ENCODE data around the gene MAP7.

MAP7 gene

DNA sequence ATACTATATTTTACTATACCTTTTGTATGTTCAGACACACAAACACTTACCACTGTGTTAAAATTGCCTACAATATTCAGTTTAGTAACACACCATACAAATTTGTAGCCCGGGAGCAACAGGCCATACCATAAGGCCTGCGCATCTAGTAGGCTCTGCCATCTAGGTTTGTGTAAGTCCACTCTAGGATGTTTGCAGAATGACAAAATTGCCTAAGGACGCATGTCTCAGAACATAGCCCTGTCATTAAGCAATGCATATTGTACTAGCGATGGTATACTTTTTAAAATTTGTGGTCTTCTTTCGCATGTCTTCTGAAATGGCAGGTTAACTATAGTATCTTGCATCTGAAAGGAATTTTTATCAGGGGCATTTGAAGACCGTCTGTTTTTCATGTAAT lies 26.6 kb upstream of the MAP7 start:
- no peak for DNase-seq
- no peak for ATAC-seq
- H3K27me3 Mint-ChIP-seq, result no peaks in the 10 kb centered on the region
- H3K27ac Mint-ChIP-seq, result no peak overlapping the region
- H3K4me3 Mint-ChIP-seq, result no peak overlapping the region
- peaks cover 39% of the 10 kb centered on the region for H3K36me3 Mint-ChIP-seq (ENCODE audit: low read depth)
- peaks cover 1% of the 10 kb centered on the region for H3K9me3 Mint-ChIP-seq
- no peaks in the 10 kb centered on the region for H3K4me1 Mint-ChIP-seq

DNA sequence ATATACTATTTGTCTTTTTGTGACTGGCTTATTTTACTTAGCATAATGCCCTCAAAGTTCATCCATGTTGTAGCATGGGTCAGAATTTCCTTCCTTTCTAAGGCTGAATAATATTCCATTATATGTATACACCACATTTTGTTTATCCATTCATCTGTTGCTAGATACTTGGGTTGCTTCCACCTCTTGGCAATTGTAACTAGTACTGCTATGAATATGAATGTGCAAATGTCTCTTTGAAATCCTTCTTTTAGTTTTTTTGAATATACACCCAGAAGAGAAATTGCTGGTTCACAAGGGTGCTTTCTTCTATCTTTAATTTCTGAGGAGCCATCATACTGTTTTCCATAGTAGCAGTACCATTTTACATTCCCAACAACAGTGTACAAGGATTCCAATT lies 21.3 kb upstream of the MAP7 start:
- ATAC-seq (no peak), DNase-seq (no peak)
- Mint-ChIP-seq H3K4me1 (no peaks in the 10 kb centered on the region), H3K9me3 (peaks cover 17% of the 10 kb centered on the region), H3K36me3 (ENCODE audit: low read depth) (peaks cover 34% of the 10 kb centered on the region), H3K4me3 (no peak overlapping the region), H3K27me3 (no peaks in the 10 kb centered on the region), H3K27ac (no peak overlapping the region)

DNA sequence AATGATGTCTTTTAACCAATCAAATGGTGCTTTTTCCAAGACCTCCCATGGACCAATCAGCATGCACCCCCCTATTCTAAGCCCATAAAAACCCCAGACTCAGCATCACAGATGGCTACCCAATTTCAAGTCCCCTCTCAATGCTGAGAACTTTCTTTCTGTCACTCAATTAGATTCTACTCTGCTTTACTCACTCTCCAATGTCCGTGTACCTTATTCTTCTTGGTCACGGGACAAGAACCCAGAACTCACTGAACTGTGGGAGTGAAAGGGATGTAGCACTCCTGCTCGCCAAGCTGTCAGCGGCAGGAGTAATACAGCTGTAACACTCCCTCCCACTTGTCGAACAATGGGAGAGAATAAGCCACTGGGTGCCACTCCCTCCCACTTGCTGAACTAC lies 20.8 kb upstream of the MAP7 start:
- DNase-seq (no peak), ATAC-seq (no peak)
- Mint-ChIP-seq H3K36me3 (ENCODE audit: low read depth) (peaks cover 34% of the 10 kb centered on the region), H3K27me3 (no peaks in the 10 kb centered on the region), H3K4me3 (no peak overlapping the region), H3K9me3 (peaks cover 17% of the 10 kb centered on the region), H3K4me1 (no peaks in the 10 kb centered on the region), H3K27ac (no peak overlapping the region)

DNA sequence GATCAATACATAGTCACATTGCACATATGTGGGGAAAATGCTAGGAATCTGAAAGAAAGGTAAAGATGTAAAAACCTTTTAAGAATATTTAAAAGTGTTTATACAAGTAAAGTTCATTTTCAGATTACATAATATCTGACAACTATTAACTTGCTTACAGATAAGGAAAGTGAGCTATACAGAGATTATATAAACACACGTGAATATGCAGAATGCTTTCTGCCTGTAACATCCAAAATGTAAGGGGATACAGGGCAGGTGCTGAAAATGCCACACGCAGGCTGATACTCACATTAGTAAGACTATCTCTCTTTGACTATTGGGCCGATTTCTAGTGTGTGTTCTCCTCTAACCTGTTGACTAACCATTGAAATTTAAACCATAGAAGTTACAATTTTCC lies 17.9 kb upstream of the MAP7 start:
- peaks cover 20% of the 10 kb centered on the region for H3K36me3 Mint-ChIP-seq (ENCODE audit: low read depth)
- peaks cover 17% of the 10 kb centered on the region for H3K9me3 Mint-ChIP-seq
- no peak for ATAC-seq
- H3K27ac Mint-ChIP-seq, result no peak overlapping the region
- DNase-seq, result no peak
- no peak overlapping the region for H3K4me3 Mint-ChIP-seq
- no peaks in the 10 kb centered on the region for H3K27me3 Mint-ChIP-seq
- no peaks in the 10 kb centered on the region for H3K4me1 Mint-ChIP-seq

DNA sequence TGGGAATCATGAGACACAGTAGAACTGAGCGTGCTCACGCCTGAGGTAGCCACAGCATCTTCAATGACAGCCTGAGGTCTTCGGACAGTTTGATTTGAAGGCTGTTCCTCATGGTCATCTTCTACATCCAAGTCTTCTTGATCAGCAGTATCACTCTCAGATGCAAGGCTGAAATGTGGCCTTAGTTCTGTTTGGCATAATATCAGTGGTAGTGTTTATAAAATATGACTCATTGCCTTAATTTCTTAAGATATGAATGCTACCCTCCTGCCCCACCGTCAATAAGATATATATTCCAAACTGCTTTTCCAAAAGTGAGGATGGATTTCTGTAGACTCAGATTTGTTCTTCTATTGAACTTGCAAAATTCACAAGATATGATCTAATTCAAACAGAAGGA lies 17.5 kb upstream of the MAP7 start:
- H3K36me3 Mint-ChIP-seq (ENCODE audit: low read depth), result peaks cover 17% of the 10 kb centered on the region
- no peaks in the 10 kb centered on the region for H3K4me1 Mint-ChIP-seq
- no peak overlapping the region for H3K27ac Mint-ChIP-seq
- no peak for ATAC-seq
- no peak for DNase-seq
- peaks cover 17% of the 10 kb centered on the region for H3K9me3 Mint-ChIP-seq
- H3K4me3 Mint-ChIP-seq, result no peak overlapping the region
- no peaks in the 10 kb centered on the region for H3K27me3 Mint-ChIP-seq

DNA sequence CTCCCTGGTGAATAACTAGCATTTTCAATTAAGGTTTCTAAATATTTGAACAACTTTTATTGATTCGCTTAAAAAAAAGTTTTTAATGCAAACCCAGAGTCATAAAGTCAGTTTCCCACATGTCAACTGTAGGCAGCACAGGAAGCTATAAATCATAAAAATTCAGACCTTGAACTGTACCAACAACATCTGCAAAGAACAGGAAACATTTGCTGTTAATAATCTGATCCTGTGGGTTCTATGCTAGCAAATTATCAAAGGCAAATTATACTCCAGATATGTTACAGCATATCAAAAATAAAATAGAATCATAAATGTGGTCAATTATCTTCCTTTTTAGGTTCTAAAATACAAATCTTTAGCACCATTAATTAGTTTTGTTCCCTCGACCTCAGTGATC lies 16.6 kb upstream of the MAP7 start:
- Mint-ChIP-seq H3K4me3 (no peak overlapping the region), H3K27ac (no peak overlapping the region), H3K4me1 (no peaks in the 10 kb centered on the region), H3K36me3 (ENCODE audit: low read depth) (peaks cover 17% of the 10 kb centered on the region), H3K9me3 (peaks cover 16% of the 10 kb centered on the region), H3K27me3 (no peaks in the 10 kb centered on the region)
- DNase-seq, result no peak
- ATAC-seq, result no peak

DNA sequence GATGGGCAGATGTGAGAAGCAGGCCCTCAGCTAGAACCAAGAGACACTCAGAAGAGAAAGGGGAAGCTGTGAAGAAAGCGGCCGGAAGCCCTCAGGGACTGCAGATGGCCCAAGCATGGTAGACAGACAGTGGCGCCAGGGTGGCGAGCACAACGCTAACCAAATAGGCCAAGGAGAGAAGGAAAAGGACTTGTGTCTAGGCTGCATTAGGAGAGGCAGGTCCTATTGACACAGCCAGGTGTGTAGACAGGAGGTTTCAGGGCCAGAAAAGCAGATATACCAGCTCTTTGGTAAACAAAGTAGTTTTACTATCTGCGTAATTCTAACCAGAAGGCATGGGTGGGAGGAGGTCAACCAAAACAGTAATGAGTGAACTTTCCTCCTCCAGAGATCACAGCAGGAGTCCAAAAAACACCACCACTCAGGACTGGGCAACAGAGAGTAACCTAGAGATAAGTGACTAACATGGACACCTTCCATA lies 15.8 kb upstream of the MAP7 start:
- Mint-ChIP-seq H3K4me1 (no peaks in the 10 kb centered on the region), H3K36me3 (ENCODE audit: low read depth) (peaks cover 13% of the 10 kb centered on the region), H3K9me3 (peaks cover 10% of the 10 kb centered on the region), H3K27me3 (no peaks in the 10 kb centered on the region), H3K27ac (no peak overlapping the region), H3K4me3 (no peak overlapping the region)
- DNase-seq (no peak), ATAC-seq (no peak)

DNA sequence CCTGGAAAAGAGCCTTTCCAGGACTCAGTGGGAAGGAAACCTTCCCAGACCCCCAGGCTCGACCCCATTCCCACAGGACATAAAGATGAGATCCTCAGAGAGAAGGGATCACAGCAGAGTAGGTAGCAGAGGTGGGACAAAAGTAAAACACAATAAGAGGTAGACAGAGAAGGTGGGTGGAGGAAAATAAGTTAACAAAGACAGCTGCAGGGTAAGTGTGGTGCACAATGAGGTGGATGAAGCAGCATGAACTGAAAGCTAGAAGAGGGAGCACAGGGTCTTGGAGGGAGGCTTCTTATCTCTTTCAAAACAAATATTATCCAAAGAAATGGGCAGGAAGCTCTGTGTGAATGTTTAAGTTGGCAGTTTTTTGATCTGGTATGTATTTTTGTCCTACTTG lies 14.0 kb upstream of the MAP7 start:
- H3K36me3 Mint-ChIP-seq (ENCODE audit: low read depth), result peaks cover 8% of the 10 kb centered on the region
- H3K27me3 Mint-ChIP-seq, result no peaks in the 10 kb centered on the region
- H3K27ac Mint-ChIP-seq, result no peak overlapping the region
- DNase-seq (no peak), ATAC-seq (no peak)
- H3K4me1 Mint-ChIP-seq, result no peaks in the 10 kb centered on the region
- no peak overlapping the region for H3K4me3 Mint-ChIP-seq
- no peaks in the 10 kb centered on the region for H3K9me3 Mint-ChIP-seq

DNA sequence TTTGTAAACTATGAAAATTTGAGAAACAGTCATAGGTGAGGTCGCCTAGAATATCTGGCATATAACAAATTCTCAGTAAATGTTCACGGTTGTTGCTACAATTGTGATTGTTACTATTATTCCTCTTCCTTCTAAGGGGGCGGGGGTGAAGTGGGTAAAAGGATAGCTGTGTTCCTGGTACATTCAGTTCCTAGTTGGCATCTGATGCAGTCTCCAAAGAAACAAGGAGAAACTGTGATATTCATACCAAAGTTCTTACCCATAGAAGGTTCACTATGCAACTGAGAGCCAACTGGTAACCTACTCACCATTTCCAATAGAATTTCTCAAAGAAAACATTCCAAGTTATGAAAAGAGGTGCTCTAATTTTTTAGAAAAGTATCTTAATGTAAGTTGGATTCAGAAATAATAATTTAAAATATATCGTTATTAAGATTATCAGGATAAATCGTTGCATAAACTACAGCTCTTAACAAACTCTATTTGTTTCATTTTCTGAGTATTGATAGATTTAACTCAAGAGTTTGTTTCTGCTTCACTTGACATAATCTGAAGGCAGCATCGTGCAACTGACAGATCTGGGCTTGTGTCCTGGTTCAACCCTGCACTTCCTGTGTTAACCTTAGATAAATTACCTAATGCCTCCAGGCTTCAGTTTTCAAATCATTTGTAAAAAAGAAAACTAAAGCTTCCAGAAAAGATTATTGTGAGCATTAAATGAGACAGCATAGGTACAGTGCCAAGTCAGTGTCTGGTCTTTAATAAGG lies 13.3 kb upstream of the MAP7 start:
- Mint-ChIP-seq H3K27ac (no peak overlapping the region), H3K9me3 (no peaks in the 10 kb centered on the region), H3K4me3 (no peak overlapping the region), H3K27me3 (no peaks in the 10 kb centered on the region), H3K4me1 (no peaks in the 10 kb centered on the region), H3K36me3 (ENCODE audit: low read depth) (peaks cover 8% of the 10 kb centered on the region)
- ATAC-seq (no peak), DNase-seq (no peak)

DNA sequence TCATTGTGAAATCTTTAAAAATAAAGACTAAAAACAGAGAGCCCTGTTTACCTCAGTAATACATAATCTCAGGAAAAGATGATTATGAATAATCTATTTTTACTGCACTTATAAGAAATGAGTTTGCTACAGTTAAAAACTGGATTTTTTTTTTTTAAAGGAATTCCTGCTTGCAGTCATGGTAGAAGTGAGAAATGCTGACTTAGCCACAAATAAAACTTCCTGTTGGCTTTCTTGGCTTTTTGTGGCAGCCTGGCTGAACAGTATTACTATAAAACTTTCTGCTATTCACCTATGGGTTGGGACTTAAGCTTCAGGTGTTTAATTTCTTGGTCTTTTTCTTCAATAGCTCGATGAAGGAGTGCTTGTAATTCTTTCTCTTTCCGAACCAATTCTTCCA lies 12.0 kb upstream of the MAP7 start:
- Mint-ChIP-seq H3K36me3 (ENCODE audit: low read depth) (peaks cover 12% of the 10 kb centered on the region), H3K9me3 (no peaks in the 10 kb centered on the region), H3K4me1 (no peaks in the 10 kb centered on the region)

DNA sequence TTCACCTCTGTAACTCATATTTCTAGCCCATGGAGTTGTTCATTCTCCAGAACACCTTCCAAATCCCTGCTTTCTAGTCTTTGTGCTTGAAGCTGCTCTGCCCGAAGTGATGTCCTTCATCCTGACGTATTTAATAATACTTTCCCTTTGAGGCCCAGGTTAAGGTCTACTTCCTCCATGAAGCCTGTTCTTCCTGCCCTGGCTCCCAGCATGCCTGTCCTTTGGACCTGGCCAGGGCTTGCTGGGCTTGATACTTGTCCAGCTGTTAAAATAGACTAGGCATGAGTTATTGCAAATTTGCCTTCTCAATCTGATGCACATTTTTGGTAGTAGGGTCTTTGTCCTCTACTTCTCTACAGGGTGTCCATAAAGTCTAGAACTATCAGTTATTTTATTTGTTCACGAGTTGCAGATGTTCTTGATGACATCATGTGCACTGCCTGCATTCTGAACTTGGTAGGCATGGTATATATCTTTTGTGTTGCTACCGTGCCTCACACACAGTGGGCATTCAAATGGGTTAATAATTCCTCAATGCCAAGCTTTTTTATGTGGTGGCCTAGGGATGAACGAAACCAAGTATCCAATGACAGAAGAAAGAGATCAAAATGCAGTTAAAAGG lies 3.1 kb upstream of the MAP7 start:
- H3K9me3 Mint-ChIP-seq, result no peaks in the 10 kb centered on the region
- peaks cover 9% of the 10 kb centered on the region for H3K36me3 Mint-ChIP-seq (ENCODE audit: low read depth)
- DNase-seq (no peak), ATAC-seq (no peak)
- no peak overlapping the region for H3K27ac Mint-ChIP-seq
- no peak overlapping the region for H3K4me3 Mint-ChIP-seq
- peaks cover 9% of the 10 kb centered on the region for H3K4me1 Mint-ChIP-seq
- H3K27me3 Mint-ChIP-seq, result peaks cover 28% of the 10 kb centered on the region

More for the DNA sequence above, 12.0 kb upstream of the MAP7 start:
- no peak overlapping the region for H3K4me3 Mint-ChIP-seq
- no peaks in the 10 kb centered on the region for H3K27me3 Mint-ChIP-seq
- no peak for ATAC-seq
- DNase-seq, result no peak
- H3K27ac Mint-ChIP-seq, result no peak overlapping the region

DNA sequence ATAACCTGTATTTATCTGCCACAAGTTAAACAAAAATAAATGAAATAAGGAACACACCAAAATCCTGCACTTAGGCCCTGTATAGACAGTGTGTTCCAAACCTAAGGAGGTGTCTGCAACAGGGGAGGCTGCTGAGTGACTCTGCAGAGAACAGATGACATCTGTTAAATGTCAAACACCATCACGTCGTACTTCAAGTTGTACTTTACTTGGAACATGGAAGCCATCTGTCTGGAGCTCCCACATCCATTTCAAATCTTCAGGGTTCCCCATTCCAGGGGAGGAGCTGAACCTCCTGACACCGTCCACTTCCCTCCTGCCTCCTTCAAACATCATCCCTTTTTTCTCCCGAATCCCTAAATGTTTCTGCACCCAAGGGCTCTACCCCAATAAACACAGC lies 1.8 kb upstream of the MAP7 start:
- no peak overlapping the region for H3K4me3 Mint-ChIP-seq
- H3K36me3 Mint-ChIP-seq (ENCODE audit: low read depth), result peaks cover 2% of the 10 kb centered on the region
- H3K9me3 Mint-ChIP-seq, result no peaks in the 10 kb centered on the region
- ATAC-seq (no peak), DNase-seq (no peak)
- H3K4me1 Mint-ChIP-seq, result peaks cover 9% of the 10 kb centered on the region
- no peak overlapping the region for H3K27ac Mint-ChIP-seq
- H3K27me3 Mint-ChIP-seq, result peaks cover 36% of the 10 kb centered on the region

DNA sequence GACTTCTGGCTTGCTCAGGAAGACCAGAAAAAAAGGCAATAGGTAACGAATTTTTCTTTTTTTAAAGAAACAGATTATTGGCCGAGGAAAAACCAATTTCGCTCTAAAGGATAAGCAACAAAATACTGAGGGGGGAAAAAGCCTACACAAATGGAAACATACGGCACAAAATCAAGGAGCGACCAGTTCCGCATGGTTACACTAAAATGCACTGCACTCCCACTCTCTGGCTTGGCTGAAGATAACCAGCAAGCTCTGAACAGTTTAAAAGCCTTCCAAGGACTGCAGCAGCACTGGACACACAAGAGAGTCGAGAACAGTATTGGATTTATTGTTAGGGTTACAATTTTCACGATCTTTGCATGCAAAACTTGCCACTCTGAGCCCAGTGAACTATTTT lies 881 bp upstream of the MAP7 start:
- ATAC-seq (no peak), DNase-seq (no peak)
- H3K4me1 Mint-ChIP-seq, result peaks cover 9% of the 10 kb centered on the region
- H3K9me3 Mint-ChIP-seq, result no peaks in the 10 kb centered on the region
- H3K4me3 Mint-ChIP-seq, result peak overlapping the region; percentile 46
- H3K27ac Mint-ChIP-seq, result no peak overlapping the region
- H3K36me3 Mint-ChIP-seq (ENCODE audit: low read depth), result no peaks in the 10 kb centered on the region
- peaks cover 46% of the 10 kb centered on the region for H3K27me3 Mint-ChIP-seq

DNA sequence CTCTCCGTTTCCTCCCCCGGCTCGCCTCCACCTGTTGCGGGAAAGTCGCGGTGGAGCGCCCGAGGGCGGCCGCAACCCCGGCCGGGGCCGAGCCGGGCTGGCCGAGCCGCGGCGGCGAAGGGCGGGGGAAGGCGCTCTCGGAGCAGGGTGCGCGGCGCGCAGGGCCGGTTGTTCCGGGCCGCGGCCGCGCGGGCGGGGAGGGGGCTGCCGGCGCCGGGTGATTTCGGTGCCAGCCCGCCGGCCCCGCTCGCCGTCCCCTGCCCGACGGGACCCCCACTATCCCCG lies 235 bp downstream of the MAP7 start:
- Mint-ChIP-seq H3K9me3 (no peaks in the 10 kb centered on the region), H3K27me3 (peaks cover 51% of the 10 kb centered on the region)
- no peak for DNase-seq

DNA sequence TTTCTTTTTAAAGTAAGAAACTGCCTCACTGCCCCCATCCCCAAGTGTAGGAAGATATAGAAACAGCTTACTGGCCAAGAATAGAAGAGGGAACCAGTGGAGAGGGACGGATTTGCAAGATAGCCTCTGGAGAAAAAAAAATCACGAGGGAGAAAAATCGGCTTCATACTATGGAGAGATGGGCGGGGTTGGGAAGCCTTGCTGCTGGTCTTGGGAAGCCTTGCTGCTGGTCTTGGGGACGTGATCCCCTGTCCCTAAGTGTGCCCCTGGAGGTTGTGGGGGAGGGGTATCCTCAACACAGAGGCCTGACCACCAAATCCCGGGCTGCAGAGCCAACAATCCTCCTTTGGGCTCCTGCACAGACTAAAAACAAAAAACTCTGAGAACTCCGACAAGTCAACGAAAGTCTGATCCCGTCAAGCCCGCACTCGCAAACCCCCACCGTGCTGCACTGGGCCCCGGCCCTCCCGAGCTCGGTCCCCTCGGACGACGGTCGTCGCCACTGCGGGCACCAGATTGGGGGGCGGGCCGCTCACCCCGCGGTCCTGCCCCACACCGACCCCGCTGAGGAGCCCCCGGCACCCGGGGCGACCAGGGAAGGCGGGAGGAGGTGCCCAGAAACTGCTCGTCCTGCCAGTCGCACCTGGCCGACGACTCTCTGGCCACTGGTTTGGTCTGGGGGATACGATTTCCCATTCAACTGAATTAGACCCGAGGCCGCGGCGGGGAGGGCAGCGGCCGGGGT lies 750 bp downstream of the MAP7 start:
- H3K4me3 Mint-ChIP-seq, result peak overlapping the region; percentile 64
- H3K27ac Mint-ChIP-seq, result no peak overlapping the region
- peaks cover 56% of the 10 kb centered on the region for H3K27me3 Mint-ChIP-seq
- no peak for DNase-seq
- H3K36me3 Mint-ChIP-seq (ENCODE audit: low read depth), result no peaks in the 10 kb centered on the region
- H3K9me3 Mint-ChIP-seq, result no peaks in the 10 kb centered on the region
- ATAC-seq, result no peak
- peaks cover 9% of the 10 kb centered on the region for H3K4me1 Mint-ChIP-seq

More for the DNA sequence above, 235 bp downstream of the MAP7 start:
- Mint-ChIP-seq H3K36me3 (ENCODE audit: low read depth) (no peaks in the 10 kb centered on the region), H3K4me3 (peak overlapping the region; percentile 53), H3K4me1 (peaks cover 9% of the 10 kb centered on the region), H3K27ac (no peak overlapping the region)
- ATAC-seq, result peak; percentile 55
